GM18526 (cell line): Measurements from ENCODE around the gene TAF4.

Experiments
- POLR2A ChIP-seq: IDR thresholded peaks from 3 replicates; pipeline ENCODE4 v1.6.1; 2011; ENCODE audit not compliant: insufficient read length; ENCODE audit errors: extremely low read depth

Gene TAF4

DNA sequence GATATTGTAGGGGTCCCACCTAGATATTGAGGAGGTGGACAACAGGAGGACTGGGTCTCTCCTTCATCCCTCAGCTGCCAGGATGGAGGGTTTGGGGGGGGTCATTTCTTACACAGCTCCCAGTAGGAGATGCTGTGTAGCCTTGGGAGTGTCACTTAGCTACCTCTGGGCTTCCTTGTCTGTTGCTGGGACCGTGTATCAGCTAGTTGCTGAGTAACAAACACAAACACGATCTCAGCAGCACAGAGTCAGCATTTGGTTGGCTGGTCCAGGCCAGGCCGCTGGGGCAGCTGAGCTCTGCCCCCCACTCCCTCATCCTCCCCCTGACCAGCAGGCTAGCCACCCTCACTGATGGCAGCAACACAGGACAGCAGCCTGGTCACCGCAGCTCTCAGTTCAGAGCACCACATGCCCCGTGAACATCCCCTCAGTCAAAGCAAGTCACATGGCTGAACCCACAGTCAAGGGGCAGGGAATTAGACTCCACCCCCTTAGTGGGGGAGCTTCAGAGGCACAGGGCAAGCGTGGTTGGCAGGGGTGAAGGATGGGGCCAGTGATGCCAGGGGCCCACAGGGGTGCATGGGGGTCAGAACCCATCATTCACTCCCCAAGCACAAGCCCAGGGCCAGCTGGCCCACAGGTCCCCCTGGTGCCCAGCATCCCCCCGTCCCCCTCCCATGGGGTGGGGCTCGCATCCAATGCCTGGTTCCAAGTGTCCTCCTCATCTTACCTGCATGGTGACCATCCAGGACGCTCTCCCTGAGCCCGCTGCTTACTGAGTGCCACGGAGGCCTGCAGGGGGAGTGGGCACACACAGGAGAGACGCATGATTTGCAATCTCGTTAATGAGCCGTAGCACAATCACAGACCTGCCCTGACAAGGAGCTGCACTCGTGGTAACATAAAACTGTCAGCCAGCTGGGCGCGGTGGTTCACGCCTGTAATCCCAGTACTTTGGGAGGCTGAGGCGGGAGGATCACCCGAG lies 112.4 kb downstream of the TAF4 start:
- TF ChIP-seq POLR2A, result no peak

DNA sequence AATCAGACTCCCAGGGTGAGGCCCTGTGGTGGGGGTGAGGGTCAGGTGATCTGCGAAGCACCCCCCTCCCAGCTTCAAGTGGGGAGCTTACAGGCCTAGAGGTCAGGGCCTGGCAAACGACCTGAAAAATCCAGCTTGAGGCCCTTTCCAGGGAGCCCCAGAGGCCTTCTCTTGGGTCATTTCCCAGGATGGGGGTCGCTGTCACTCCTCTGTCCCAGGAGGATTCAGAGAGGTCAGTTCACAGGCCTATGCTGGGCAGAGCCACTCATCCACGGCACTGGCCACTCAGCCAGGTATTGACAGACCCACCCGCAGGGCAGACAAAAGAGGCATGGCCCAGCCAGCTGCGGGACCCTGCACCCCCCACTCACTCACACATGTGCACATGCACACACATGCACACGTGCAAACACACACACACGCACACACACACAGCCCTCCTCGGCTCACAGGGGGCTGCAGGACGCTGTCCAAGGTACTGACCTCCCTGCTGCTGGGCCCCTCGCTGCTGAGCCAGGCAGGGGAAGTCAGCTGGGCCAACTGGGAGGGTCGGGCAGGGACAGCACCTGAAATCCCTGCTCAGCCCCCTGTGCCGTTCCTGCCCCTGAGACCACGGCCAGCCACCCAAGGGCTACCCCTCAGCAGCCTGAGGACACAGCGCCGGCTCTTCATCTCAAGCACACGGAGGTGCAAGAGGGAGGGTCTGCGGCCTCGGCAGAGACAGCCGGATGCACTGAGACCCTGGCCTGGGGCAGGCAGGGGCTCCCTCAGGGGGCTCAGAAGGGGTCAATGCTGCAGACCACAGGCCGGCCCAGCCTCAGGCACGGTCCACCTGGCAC lies 113.8 kb downstream of the TAF4 start:
- no peak for TF ChIP-seq POLR2A

DNA sequence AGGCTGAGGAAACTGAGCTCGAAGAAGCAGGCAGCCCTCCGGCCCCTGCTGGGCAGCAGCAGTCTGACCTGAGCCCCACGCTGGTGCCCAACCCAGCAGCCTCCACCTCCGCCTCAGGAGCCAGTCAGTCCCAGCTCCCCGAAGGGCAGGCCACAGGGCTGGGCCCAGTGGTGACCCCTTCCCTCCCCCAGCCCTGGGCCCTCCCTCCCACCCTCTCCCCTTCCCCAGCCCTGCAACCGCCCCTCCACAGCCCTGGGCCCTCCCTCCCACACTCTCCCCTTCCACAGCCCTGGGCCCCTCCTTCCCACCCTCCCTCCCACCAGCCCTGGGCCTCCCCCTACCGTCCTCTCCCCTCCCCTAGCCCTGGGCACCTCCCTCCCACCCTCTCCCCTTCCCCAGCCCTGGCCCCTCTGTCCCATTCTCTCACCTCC lies 115.0 kb downstream of the TAF4 start:
- TF ChIP-seq POLR2A, result no peak

DNA sequence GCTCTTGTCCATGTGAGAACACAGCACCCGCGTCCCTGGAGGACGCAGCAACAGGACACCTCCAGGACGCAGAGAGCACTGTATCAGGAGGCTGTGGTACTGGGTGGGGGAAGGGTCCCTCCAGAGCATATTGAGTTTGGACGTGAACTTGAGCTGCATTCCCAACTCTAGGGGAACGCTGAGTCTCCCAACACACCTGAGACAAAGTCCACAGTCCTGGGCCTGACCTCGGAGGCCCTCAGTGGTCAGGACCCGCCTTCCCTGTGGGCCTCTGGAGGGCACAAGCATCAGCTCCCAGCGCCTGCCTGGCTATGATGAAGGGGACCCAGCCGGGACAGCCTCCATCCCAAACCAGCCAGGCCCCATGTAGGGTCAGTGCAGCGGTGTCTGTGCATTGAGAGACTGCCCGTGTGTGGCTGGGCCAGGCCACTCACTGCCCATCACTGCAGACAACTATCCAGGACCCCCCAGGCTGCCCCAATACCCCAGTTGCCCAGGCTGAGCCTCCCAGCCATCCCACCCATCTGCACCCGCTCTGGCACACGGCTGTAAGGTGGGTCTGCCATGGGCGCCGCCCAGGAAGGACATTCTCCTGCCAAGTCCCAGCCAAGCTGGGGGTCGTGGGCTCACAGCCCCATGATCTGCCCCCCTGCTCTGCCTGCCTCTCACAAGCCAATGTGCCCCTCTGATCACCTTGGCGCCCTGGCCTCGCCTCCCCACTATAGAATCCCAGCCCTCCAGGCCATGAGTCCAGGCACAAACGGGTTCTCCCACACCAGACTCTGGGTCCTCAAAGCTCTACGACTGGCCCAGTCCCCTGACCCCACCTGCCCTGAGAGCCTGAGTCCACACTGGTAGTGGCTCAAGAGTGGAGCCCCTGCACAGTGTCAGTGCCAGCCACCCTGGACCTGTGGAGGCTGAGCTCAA lies 115.7 kb downstream of the TAF4 start:
- no peak for TF ChIP-seq POLR2A

DNA sequence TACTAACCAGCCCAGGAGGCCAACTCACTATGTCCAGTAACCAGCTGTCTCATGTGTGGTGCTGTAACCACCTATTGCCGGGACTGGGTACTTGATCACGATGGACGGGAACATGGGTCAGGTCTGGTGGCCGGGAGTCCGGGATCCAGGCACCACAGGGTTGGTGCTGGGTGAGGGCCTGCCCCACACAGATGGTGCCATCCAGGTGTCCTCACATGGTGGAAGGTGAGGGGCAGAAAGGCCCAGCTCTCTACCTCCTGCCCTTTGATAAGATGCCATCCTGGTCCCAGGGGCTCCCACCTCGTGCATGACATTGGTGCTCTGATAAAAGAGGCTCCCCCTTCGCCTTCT lies 116.3 kb downstream of the TAF4 start:
- no peak for TF ChIP-seq POLR2A

DNA sequence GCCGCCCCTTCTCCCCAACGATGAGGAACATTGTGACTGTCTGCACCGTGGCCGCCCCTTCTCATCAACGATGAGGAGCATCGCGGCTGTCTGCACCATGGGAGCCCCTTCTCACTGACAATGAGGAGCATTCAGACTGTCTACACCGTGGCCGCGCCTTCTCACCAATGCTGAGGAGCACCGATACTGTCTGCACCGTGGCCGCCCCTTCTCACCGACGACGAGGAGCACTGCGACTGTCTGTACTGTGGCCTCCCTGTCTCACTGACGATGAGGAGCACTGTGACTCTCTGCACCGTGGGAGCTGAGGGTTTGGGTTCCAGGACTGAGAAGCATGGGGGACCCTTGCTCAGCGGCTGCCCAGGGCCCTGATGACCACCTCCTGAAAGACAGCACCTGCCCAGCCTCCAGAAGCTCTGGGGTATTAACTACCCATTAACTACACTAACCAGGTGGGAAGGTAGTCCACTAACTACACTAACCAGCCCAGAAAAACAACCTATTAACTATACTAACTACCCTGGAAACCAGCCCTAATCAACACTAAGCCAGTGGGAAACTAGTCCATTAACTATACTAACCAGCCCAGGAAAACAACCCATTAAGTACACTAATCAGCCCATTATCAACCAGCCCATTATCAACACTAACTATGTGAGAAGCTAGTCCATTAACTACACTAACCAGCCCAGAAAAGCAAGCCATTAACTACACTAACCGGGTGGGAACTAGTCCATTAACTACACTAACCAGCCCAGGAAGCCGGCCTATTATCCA lies 116.9 kb downstream of the TAF4 start:
- no peak for TF ChIP-seq POLR2A

DNA sequence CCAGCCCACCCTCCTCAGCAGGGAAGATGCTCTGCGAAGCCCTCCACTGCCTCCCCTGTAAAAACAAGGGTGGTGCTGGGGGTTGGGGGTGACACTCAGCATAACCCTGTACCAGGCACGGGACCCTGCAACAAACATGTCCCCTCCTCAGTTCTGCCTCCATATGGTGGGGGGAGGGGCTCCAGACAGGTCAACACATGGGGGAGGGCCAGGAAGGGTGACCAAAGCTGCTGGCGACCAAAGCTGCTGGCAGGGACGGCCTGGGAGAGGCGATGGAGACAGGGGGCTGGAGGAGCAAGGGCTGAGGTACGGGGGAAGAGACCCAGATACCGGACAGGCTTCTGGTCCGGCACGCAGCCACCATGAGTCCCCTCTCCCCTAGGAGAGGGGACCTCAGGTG lies 123.2 kb downstream of the TAF4 start:
- no peak for TF ChIP-seq POLR2A

DNA sequence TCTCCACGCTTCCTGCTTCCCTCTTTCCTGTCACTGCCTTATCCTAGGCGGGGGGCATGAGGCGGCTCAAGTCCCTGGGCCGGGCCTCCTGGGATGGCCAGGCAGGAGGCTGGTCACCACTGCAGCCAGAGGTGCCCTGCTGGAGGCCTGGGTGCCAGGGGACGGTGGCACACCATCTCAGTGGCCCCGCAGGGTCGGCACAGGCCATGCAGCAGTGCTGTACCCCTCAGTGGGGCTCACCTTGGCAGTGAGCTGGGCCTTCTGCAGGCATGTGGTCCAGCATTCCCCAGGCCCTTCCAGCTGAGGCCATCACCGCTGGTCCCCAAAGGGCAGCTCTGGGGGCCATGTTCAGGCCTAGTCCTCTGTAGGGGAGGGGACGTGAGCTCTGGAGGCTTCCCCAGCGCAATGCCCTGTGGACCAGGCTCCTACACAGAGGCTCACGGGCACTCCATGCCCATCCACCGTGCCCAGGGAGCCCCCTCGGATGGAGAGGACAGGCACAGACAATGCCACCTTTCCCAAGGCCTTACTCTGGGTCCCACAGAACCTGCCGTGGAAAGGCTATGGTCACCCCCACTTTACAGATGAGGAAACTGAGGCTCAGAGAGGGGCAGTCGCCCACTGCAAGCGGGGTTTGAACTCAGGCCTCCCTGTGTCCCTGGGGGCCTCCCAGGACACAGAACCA lies 123.8 kb downstream of the TAF4 start:
- TF ChIP-seq POLR2A, result no peak

DNA sequence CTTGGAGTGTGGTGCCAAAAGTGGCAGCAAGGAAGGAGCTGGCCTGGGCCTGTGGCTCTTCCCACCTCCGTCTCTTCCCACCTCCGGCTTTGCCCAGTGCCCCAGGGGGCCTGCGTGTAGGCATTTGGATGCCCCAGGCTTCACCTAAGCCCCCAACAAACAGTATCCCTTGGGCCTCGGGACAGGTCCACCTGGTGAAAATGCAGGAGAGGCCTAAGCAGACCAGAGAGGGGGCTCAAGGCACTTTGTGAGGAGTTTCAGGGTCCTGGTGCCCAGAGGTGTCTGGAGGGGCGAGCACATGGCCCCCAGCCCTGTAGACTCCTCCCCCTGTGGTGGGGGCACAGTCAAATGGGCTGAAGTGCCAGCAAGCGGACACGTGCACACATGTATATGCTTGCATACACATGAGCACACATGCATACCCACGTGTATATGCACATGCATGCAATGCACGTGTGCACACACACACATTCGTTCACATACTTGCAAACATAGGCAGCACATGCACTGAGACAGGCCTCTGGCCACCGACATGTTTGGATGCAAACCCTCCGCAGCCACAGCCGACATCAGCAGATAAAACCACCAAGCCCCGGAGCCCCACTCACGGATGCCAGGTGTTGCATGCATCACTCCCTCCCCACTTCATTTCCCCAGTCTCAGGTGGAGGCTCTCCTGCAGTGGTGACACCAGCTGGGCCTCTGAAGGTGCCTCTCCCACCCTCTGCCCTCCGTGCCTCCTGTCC lies 124.5 kb downstream of the TAF4 start:
- no peak for TF ChIP-seq POLR2A

DNA sequence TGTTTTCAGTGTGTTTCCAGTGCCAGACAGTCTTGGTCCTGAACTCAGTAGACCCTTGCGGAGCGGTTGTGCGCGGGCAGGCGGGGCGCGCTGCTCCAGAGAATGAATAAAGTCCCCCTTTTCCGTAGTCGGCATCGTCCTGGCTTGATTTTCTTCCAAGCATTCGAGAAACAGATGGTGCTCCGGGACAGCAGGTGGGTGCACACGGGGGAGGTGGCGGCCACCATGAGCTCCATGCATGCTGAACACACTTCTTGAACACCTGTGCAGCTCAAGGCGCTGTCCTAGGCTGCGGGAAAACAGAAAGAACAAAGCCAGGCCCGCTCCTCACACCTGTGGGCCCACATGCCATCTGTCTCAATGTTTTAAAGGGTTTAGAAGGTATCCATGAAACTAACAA lies 125.2 kb downstream of the TAF4 start:
- no peak for TF ChIP-seq POLR2A

DNA sequence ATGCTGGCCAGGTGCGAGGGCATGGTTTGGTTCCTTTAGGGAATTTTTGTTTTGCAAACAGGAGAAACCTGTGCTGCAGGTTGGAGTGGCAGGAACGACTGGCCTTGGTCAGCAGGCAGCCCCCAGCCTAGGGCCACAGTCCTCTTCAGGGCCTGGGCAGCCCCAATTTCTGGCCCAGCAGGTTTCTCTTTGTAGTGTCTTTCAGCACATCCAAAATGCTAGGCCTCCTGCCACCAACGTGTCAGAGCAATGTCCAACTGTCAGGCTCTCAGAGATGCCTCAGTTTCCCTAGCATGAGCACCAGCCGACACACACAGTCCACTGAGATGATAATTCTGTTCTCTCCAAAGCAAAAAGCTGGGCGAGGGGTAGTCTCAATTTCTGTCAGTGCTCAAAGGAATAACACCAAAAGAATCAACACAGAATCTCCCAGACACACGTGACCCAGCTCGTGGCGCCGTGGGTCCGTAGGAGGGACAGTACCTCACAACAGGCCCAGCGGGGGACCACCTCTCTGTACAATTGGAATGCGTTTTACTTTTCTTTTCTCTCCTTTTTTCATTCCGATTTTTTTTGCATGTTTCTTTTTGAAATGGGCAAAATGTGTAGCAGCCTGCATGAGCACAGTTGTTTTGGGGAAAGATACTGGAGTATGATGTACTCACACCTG lies 125.9 kb downstream of the TAF4 start:
- no peak for TF ChIP-seq POLR2A

DNA sequence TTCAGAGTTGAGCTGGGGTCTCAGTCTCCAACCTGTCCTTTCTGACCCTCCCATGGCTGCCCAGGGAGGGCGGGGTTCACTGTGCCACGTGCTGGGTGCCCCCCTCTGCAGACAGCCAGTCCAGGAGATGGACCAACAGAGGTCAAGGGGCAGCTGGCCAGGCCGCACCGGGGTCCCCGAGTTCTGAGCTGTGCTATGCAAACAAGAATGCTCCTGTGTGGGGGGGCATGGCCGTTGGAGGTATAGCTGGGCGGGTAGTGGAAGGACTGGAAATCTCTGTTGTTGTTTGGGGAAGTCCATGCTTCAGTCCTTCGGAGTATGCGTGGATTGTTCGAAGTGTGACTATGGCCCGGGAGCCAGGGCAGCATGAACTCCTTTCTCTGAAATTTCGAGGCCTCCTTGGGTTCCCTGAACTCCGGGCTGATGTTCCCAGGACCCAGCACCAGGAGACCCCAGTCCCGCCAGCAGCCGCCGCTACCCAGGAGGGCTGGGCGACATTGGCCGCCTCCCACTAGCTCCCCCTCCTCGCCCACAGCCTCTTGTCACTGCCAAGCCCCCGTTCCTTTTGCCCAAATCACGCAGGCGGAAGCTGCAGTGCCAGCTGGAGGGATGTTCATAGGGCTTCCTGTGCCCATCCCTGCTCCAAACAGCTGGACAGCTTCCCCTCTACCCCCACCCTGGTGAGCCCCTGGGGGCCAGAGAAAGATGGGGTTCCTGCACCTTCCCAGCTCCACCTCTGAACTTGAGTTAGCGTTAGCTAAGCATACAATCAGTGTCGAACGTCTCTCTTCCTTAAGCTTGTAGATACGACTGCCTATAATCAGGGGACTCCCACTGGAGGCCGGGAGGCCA lies 126.6 kb downstream of the TAF4 start:
- no peak for TF ChIP-seq POLR2A
